Loucy (cell line): ENCODE measurements around the gene TUBA4A.

ENCODE experiments used
- H2AFZ ChIP-seq: fragments of 200-600 bp; sonication (generic); 2 replicates; pipeline ENCODE4 v1.6.0; 2016; ENCODE audit warnings: antibody characterized with exemption, mild to moderate bottlenecking, low read length, moderate library complexity
- H3F3A ChIP-seq: fragments of 200-600 bp; 2 replicates; pipeline ENCODE4 v1.6.0; 2016; ENCODE audit warnings: antibody characterized with exemption, low read depth, mild to moderate bottlenecking
- H3K27me3 ChIP-seq: fragments of 200-600 bp; sonication (generic); 2 replicates; pipeline ENCODE4 v1.6.1; 2014; ENCODE audit warnings: low read length, mild to moderate bottlenecking; ENCODE audit not compliant: insufficient read depth, poor library complexity, severe bottlenecking
- H3K36me3 ChIP-seq: fragments of 200-600 bp; sonication (generic); 2 replicates; pipeline ENCODE4 v1.6.1; 2016; ENCODE audit warnings: low read length; ENCODE audit not compliant: insufficient read depth
- H3K4me1 ChIP-seq: fragments of 200-600 bp; sonication (generic); 2 replicates; pipeline ENCODE4 v1.5.1; 2014; ENCODE audit warnings: low read length, mild to moderate bottlenecking; ENCODE audit not compliant: insufficient read depth, poor library complexity, severe bottlenecking
- H3K4me2 ChIP-seq: fragments of 200-600 bp; sonication (generic); 2 replicates; pipeline ENCODE4 v1.6.0; 2014; ENCODE audit warnings: antibody characterized with exemption, low read length, low read depth, mild to moderate bottlenecking; ENCODE audit not compliant: poor library complexity, severe bottlenecking
- H3K4me3 ChIP-seq: fragments of 200-600 bp; sonication (generic); 2 replicates; pipeline ENCODE4 v1.5.1; 2014; ENCODE audit warnings: low read length, mild to moderate bottlenecking, mixed read lengths; ENCODE audit not compliant: poor library complexity, severe bottlenecking
- H3K79me2 ChIP-seq: fragments of 200-600 bp; sonication (generic); 2 replicates; pipeline ENCODE4 v1.6.1; 2014; ENCODE audit warnings: low read length; ENCODE audit not compliant: insufficient read depth
- H3K9ac ChIP-seq: fragments of 200-600 bp; sonication (generic); 2 replicates; pipeline ENCODE4 v1.6.0; 2014; ENCODE audit warnings: mild to moderate bottlenecking, low read depth, low read length, moderate library complexity; ENCODE audit not compliant: poor library complexity, severe bottlenecking
- H3K9me2 ChIP-seq: fragments of 200-600 bp; sonication (generic); replicated peaks from 2 replicates; pipeline ENCODE4 v1.6.1; 2016; ENCODE audit warnings: low read depth, low read length, mixed read lengths
- H3K9me3 ChIP-seq: fragments of 200-600 bp; sonication (generic); 2 replicates; pipeline ENCODE4 v1.6.1; 2014; ENCODE audit warnings: mild to moderate bottlenecking, antibody characterized with exemption, low read length, low read depth; ENCODE audit not compliant: insufficient read depth
- H4K20me1 ChIP-seq: fragments of 200-600 bp; sonication (generic); 2 replicates; pipeline ENCODE4 v1.6.0; 2014; ENCODE audit warnings: antibody characterized with exemption, low read length, mild to moderate bottlenecking; ENCODE audit not compliant: insufficient read depth, poor library complexity, severe bottlenecking
- EZH2phosphoT487 ChIP-seq: fragments of 200-600 bp; IDR thresholded peaks from 2 replicates; pipeline ENCODE4 v1.6.1; 2018; ENCODE audit warnings: antibody characterized with exemption, mild to moderate bottlenecking, moderate library complexity, borderline replicate concordance
- TF ChIP-seq, protein P1 (sequence below): fragments of 200-600 bp; sonication (generic); conservative IDR thresholded peaks from 2 replicates; pipeline ENCODE4 v1.5.1; 2014; ENCODE audit warnings: mild to moderate bottlenecking, antibody characterized with exemption, low read length

TUBA4A gene

DNA sequence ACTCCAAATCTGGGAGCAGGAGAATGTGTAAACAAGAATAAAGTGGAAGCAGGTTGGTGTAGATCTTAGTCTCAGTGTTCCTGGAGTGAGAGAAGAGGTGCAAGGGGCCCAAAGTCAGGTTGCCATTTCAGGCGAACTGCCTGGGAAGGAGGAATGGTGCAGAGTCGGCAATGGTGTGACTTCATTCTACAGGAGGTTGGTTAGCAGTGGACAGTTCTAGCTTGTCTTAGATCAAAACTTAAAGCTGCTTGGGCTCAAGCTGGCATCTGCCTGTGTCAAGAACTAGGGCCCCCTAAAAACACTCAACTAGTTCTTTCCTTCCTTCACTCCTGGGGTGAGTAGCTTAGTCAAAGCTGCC, 4.9 kb downstream of the TUBA4A start:
- no peaks in the 10 kb centered on the region for H3K9me2 ChIP-seq
- no peak overlapping the region for H2AFZ ChIP-seq
- H3K9ac ChIP-seq: no peak overlapping the region
- no peak for TF ChIP-seq EZH2phosphoT487
- TF ChIP-seq, protein P1, sequence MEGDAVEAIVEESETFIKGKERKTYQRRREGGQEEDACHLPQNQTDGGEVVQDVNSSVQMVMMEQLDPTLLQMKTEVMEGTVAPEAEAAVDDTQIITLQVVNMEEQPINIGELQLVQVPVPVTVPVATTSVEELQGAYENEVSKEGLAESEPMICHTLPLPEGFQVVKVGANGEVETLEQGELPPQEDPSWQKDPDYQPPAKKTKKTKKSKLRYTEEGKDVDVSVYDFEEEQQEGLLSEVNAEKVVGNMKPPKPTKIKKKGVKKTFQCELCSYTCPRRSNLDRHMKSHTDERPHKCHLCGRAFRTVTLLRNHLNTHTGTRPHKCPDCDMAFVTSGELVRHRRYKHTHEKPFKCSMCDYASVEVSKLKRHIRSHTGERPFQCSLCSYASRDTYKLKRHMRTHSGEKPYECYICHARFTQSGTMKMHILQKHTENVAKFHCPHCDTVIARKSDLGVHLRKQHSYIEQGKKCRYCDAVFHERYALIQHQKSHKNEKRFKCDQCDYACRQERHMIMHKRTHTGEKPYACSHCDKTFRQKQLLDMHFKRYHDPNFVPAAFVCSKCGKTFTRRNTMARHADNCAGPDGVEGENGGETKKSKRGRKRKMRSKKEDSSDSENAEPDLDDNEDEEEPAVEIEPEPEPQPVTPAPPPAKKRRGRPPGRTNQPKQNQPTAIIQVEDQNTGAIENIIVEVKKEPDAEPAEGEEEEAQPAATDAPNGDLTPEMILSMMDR: no peak
- peaks cover 27% of the 10 kb centered on the region for H4K20me1 ChIP-seq
- H3K9me3 ChIP-seq: no peaks in the 10 kb centered on the region
- H3F3A ChIP-seq: no peaks in the 10 kb centered on the region
- H3K4me1 ChIP-seq: peaks cover 74% of the 10 kb centered on the region
- peak overlapping the region; percentile 78 for H3K4me2 ChIP-seq
- H3K36me3 ChIP-seq: no peaks in the 10 kb centered on the region
- peaks cover 22% of the 10 kb centered on the region for H3K27me3 ChIP-seq
- peaks cover 15% of the 10 kb centered on the region for H3K79me2 ChIP-seq
- H3K4me3 ChIP-seq: peak overlapping the region; percentile 46

DNA sequence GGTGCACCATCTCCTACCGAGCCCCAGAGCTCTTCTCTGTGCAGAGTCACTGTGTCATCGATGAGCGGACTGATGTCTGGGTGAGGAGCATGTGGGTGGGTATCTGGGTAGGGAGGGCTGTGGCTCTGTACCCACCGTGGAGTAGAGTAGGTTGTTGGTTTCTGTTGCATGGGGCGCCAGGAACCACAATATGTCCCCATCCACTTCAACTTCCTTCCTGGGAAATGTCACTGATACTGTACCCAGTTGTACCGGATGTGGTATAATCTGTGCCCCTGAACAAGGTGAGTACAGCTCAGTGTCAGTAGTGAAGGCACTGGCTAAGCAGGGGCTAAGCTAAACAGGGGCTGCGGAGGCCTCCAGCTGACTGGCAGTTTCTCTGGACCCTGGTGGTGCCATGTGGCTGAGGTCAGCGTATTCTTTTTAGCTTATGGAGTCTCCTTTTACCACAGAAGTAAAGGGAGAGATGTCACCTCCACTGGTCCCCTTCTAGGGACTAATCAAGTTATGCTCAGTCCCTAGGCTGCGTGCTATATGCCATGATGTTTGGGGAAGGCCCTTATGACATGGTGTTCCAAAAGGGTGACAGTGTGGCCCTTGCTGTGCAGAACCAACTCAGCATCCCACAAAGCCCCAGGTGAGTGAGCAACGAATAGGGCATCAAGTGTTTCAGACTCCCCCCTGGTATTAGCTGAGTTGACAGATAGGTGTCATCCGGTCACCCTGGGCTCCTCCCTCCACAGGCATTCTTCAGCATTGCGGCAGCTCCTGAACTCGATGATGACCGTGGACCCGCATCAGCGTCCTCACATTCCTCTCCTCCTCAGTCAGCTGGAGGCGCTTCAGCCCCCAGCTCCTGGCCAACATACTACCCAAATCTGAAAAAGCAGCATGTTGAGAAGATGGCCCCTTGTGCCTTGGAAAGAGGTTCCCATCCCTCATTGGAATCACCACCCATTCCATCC, 5.8 kb downstream of the TUBA4A start:
- no peaks in the 10 kb centered on the region for H3K9me3 ChIP-seq
- H3K4me3 ChIP-seq: peak overlapping the region; percentile 95
- peak overlapping the region; percentile 78 for H3K4me2 ChIP-seq
- H3K9ac ChIP-seq: no peak overlapping the region
- H3K4me1 ChIP-seq: peaks cover 66% of the 10 kb centered on the region
- peaks cover 15% of the 10 kb centered on the region for H3K79me2 ChIP-seq
- H4K20me1 ChIP-seq: peaks cover 27% of the 10 kb centered on the region
- no peaks in the 10 kb centered on the region for H3K9me2 ChIP-seq
- peaks cover 15% of the 10 kb centered on the region for H3K27me3 ChIP-seq
- H3K36me3 ChIP-seq: no peaks in the 10 kb centered on the region
- no peak overlapping the region for H2AFZ ChIP-seq
- H3F3A ChIP-seq: no peaks in the 10 kb centered on the region
- TF ChIP-seq EZH2phosphoT487: peak; percentile 91
- TF ChIP-seq, protein P1: peak; percentile 13; the same call in 1 of the 2 replicates

DNA sequence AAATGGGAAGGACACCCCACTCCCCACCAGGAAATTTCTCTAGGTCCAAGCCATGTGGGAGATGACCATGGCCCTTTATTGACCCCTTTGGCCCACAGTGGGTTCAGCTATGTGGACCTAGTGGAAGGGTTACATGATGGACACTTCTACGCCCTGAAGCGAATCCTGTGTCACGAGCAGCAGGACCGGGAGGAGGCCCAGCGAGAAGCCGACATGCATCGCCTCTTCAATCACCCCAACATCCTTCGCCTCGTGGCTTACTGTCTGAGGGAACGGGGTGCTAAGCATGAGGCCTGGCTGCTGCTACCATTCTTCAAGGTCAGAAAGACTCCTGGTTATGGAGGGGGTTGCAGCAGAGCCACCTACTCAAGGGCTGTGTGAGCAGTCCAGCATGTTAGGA, 7.2 kb downstream of the TUBA4A start:
- peaks cover 15% of the 10 kb centered on the region for H3K79me2 ChIP-seq
- H3K9me2 ChIP-seq: no peaks in the 10 kb centered on the region
- no peak for TF ChIP-seq EZH2phosphoT487
- TF ChIP-seq, protein P1: no peak
- peaks cover 2% of the 10 kb centered on the region for H3K27me3 ChIP-seq
- no peak overlapping the region for H3K9ac ChIP-seq
- no peaks in the 10 kb centered on the region for H3K36me3 ChIP-seq
- H2AFZ ChIP-seq: no peak overlapping the region
- peaks cover 55% of the 10 kb centered on the region for H3K4me1 ChIP-seq
- peaks cover 27% of the 10 kb centered on the region for H4K20me1 ChIP-seq
- no peaks in the 10 kb centered on the region for H3F3A ChIP-seq
- no peaks in the 10 kb centered on the region for H3K9me3 ChIP-seq
- peak overlapping the region; percentile 78 for H3K4me2 ChIP-seq
- H3K4me3 ChIP-seq: peak overlapping the region; percentile 95
